ENCODE data around the gene PRRX2.

Gene PRRX2

DNA sequence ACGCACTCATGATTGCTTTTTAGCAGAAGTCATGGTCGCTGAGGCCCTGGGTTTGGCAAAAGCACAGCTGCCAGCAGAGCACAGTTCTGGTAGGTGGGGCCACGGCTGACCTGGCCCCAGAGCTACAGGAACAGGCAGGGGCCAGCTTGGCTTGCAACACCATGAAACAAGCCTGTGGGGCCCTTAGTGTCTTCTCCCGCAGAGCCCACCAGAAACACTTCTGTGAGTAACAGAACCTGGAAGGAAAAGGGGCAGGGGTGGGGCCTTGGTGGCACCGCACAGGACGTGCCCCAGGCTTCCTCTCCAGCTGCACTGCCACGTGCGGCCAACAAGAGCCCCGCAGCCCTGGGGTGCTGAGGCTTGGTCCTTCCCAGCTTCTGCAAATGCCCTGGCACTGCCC lies 28.3 kb upstream of the PRRX2 start:
- no peak for DNase-seq (ENCODE audit: low read depth)

- no peak for DNase-seq (ENCODE audit: low read depth)
Measured at GRCh38 chr9:129637673-129638439, 27.6 kb upstream of the PRRX2 start.

- DNase-seq (ENCODE audit: low read depth): no peak
Measured at GRCh38 chr9:129639034-129639630, 26.3 kb upstream of the PRRX2 start.

GRCh38 chr9:129639756-129640085 lies 25.7 kb upstream of the PRRX2 start:
- no peak for DNase-seq (ENCODE audit: low read depth)

GRCh38 chr9:129640086-129640870 lies 25.2 kb upstream of the PRRX2 start:
- DNase-seq (ENCODE audit: low read depth): no peak

DNA sequence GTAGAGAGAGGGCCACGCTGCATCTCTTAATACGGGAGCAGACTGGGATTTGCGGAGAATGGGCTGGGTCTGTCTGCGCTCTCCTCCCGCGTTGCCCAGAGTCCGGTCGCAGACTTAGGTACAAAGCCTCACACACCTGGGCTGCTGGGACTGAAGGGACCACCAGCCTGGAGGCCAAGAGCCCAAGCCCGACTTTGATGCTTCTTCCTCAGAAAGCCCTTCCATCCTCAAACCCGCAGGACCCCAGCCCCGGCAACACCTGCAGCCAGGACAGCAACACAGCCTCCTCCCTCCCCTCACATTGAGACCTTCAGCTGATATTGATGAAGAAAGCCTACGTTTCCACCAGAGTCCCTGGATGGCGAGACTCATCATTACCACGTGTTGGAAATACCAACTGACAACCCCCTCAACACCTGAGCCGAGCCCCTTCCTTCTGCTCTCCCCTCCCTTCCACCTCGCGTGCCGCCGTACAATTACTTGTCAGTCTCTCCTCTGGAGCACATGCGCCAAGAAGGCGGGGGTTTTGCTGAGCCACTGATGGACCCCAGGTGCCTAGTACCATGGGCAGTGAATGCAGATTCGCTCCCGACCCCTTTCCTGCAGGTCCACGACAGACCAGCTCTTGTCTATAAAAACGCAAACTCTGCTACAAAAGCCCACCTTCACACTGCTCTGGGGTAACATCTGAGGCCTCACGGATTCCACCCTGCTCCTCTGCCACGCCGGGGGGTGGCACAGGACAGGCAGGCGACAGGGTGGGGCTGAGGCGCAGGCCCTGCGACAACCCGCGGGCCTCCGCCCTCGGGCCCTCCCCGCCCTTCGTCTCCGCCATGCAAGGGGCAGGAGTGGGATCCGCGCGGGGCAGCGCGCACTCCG lies 24.3 kb upstream of the PRRX2 start:
- DNase-seq (ENCODE audit: low read depth): no peak

GRCh38 chr9:129641750-129642585 lies 23.5 kb upstream of the PRRX2 start, which contains the start of gene ASB6:
ASB6 (minus strand) TSS chr9:129642151; CDS start chr9:129641999, 152 bp downstream.
- peak; percentile 87 for DNase-seq (ENCODE audit: low read depth)

GRCh38 chr9:129643706-129644105 lies 21.7 kb upstream of the PRRX2 start:
- DNase-seq (ENCODE audit: low read depth): no peak

- no peak for DNase-seq (ENCODE audit: low read depth)
Measured at GRCh38 chr9:129644365-129644764, 21.1 kb upstream of the PRRX2 start.

GRCh38 chr9:129644902-129645301 lies 20.5 kb upstream of the PRRX2 start:
- DNase-seq (ENCODE audit: low read depth): no peak

DNA sequence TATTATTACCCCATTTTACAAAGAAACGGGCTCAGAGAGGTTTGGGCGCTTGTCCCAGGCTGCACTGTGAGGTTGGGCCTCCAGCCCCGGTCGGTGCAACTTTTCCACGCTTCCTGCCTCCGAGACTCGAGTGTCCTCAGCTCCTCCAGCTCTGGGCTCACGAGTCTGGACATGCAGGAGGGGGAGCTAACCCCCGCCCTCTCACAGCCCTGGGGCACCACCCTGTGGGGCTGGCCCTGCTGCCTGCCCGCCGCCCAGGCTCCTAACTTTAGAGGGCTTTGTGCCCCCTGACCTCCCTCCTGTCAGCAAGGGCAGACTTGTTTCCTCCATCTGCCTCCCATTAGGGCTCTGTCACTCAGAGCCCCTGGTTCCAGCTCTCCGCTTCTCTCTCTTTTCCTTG lies 19.2 kb upstream of the PRRX2 start:
- no peak for DNase-seq (ENCODE audit: low read depth)

DNA sequence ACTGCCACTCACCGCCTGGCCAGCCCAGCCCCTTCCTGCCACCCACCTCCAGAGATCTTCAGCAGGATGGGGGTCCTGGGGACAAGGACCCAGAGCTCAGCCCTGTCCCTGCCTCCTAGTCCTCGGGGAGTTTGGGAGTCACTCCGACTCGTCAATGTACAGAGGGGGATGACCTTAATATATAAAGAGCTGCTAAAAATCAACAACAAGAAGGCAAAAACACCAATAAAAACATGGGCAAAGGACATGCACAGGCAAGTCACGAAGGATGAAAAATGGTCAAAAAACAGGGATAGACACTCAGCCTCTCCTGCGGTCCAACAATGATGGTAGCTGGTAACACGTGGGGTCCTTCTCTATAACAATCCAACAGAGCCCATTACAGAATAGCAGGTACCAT lies 18.8 kb upstream of the PRRX2 start:
- DNase-seq (ENCODE audit: low read depth): no peak

- DNase-seq (ENCODE audit: low read depth): no peak
Measured at GRCh38 chr9:129647635-129648034, 17.8 kb upstream of the PRRX2 start.

DNA sequence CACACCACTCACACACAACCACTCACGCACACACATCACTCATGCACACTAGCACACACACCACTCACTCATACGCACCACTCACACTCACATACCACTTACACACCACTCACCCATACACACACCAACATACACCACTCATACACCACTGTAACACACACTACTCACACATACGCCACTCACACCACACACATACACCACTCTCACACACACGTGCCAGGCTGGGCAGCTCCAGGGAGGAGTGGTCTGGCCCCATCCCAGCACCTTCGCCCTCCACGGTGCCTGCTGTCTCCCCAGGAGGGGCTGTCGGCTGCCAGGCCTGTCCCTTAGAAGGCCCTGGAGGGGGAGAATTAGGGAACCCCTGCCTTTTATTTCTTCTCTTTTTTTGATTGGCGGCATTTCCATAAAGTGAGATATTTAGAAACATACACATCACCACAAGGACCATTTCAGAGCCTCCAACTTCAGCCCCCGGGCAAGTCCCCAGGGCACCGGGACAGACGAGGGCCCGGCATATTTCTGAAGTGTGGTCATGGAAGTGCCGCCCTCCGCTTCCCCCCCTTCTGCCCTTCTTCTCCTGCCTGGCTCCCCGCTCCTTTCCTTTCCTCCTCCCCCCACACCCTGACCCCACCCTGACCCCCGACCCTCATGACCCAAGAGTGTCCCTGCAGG lies 17.2 kb upstream of the PRRX2 start:
- no peak for DNase-seq (ENCODE audit: low read depth)

DNA sequence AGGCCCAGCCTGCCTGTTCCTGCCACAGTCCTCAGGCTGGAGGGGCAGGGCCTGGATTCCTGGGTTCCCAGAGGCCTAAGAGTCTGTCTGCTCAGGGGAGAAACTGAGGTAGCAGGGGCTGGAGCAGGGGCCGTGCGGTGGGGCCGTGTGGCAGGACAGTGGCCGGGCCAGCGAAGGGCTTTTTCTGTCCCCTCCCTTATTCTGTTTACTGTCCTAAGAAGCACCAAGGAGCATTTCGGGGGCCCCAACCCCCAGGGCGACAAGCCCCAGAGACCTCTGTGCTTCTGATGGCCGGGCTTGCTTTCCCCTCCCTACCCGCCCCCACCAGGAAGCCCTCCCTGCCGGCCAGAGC lies 16.7 kb upstream of the PRRX2 start:
- no peak for DNase-seq (ENCODE audit: low read depth)

- no peak for DNase-seq (ENCODE audit: low read depth)
Measured at GRCh38 chr9:129649726-129650679, 15.4 kb upstream of the PRRX2 start.

DNA sequence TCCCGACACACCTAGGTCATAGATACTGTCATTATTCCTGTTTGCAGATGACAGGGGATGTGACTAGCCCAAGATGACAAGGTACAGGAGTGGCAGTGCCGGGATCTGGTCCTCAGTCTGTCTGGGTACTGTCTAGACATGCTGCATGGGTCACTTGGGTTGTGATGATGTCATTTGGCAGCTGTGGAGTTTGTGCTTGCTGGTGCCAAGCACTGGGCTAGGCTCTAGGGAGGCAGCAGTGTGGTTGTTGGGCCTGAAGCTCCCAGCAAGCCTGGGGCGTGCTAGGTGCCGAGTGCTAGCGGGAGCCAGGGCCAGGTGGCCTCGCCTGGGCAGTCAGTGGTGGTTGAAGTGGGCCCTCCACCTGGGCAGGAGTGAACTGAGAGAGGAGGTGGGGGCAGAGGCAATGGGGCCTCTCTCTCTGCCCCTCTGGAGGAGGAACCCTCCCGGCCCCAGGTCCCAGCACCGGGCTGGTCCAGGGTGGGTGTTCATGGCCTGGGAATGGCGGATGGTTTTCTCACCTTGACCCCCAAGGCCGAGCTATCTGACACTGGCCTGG lies 14.7 kb upstream of the PRRX2 start:
- no peak for DNase-seq (ENCODE audit: low read depth)

DNA sequence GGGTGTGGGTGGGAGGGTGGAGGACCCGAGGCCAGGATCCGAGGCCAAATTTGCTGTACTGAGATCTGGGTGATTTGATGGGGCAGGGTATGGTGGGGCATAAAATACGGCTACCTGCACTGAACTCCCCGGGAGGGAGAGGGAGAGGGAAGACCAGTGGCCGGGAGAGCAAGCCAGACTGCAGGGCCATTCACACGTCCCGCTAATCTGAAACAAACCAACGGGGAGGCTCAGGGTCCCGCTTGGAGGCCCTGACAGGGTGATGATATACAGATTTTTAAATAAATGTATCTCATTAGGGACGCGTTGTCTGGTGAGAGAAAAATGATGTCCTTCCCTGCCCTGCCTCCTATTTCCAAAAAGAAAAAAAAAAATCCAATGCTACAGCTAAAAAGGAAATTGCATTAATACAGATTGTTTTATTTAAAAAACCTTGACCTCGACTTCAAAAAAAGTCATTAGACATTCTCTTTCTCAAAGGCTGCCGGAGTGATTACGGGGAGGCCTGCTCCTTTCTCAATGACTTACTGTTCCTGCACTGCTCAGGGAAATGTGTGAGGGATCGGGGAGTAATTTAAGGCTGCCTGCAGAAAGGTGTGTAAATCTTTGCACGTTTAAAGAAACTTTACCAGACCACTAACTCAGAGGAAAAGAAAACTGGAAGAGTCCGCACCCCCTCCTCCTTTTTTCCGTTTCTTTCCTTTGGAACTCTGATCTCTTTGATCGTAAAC lies 11.5 kb upstream of the PRRX2 start:
- no peak for DNase-seq (ENCODE audit: low read depth)

Measured in HS-5 (cell line).